ENCODE data around the gene FRMD3.

FRMD3 gene

GRCh38 chr9:83197591-83197990, 340.6 kb downstream of the FRMD3 start:
- DNase-seq = no peak
- Histone ChIP-seq H3K36me3 (ENCODE audit: control insufficient read depth, insufficient read depth, low read length) (no peaks in the 10 kb centered on the region), H3K4me1 (ENCODE audit: control insufficient read depth, insufficient read depth, low read length, poor library complexity, severe bottlenecking) (no peaks in the 10 kb centered on the region), H3K27me3 (replicated peaks; ENCODE audit: control insufficient read depth, insufficient read depth, low read length, poor library complexity, severe bottlenecking) (no peaks in the 10 kb centered on the region), H3K4me3 (ENCODE audit: insufficient read depth, low read depth, low read length, poor library complexity, severe bottlenecking) (no peak overlapping the region), H3K9me3 (ENCODE audit: control insufficient read depth, low read length) (no peaks in the 10 kb centered on the region), H3K27ac (ENCODE audit: insufficient read depth, low read length, poor library complexity, severe bottlenecking) (no peak overlapping the region)

GRCh38 chr9:83196946-83197345, 341.3 kb downstream of the FRMD3 start:
- no peak for DNase-seq
- Histone ChIP-seq H3K36me3 (ENCODE audit: control insufficient read depth, insufficient read depth, low read length) (no peaks in the 10 kb centered on the region), H3K9me3 (ENCODE audit: control insufficient read depth, low read length) (no peaks in the 10 kb centered on the region), H3K4me3 (ENCODE audit: insufficient read depth, low read depth, low read length, poor library complexity, severe bottlenecking) (no peak overlapping the region), H3K27me3 (replicated peaks; ENCODE audit: control insufficient read depth, insufficient read depth, low read length, poor library complexity, severe bottlenecking) (no peaks in the 10 kb centered on the region), H3K4me1 (ENCODE audit: control insufficient read depth, insufficient read depth, low read length, poor library complexity, severe bottlenecking) (no peaks in the 10 kb centered on the region), H3K27ac (ENCODE audit: insufficient read depth, low read length, poor library complexity, severe bottlenecking) (no peak overlapping the region)
